ENCODE data around the gene ACAN. TPM values are rescaled to one million over a fixed set of nuclear protein-coding genes. Genes with fewer than 3 reads are reported as not detected.

Gene ACAN
- total and polyA plus RNA-seq, 10 of the 15 experiments (the other 5 are each of a cell fraction or from before 2014, with no cell fraction given), result not detected

- TF ChIP-seq NFYA (IDR thresholded peaks at IDR 0.05; ENCODE audit: borderline replicate concordance, low read depth, low read length), result no peak
- TF ChIP-seq PAX8 (IDR thresholded peaks at IDR 0.05), result no peak
- TF ChIP-seq RBBP5 (conservative IDR thresholded peaks at IDR 0.05), result no peak
- no peak for TF ChIP-seq USF1 (IDR thresholded peaks at IDR 0.05; ENCODE audit: borderline replicate concordance, extremely low read length, insufficient read depth, low read depth, low read length)
- TF ChIP-seq HDAC6 (IDR thresholded peaks at IDR 0.05; ENCODE audit: unreplicated experiment), result no peak
- no peak for TF ChIP-seq HDGF (IDR thresholded peaks at IDR 0.05)
- no peak for TF ChIP-seq ZBED1 (IDR thresholded peaks at IDR 0.05; ENCODE audit: borderline replicate concordance)
- no peak for TF ChIP-seq POU2F2 (IDR thresholded peaks at IDR 0.05; ENCODE audit: borderline replicate concordance, low read depth, low read length)
- no peak for TF ChIP-seq TCF7 (IDR thresholded peaks at IDR 0.05; ENCODE audit: borderline replicate concordance)
- no peak for TF ChIP-seq NR2C1 (IDR thresholded peaks at IDR 0.05)
- TF ChIP-seq GABPA (IDR thresholded peaks at IDR 0.05; ENCODE audit: low read depth), result no peak
- no peak for TF ChIP-seq NBN (IDR thresholded peaks at IDR 0.05)
- no peak for TF ChIP-seq MEF2B (IDR thresholded peaks at IDR 0.05; ENCODE audit: partially characterized antibody, poor library complexity, severe bottlenecking)
- TF ChIP-seq SUZ12 (IDR thresholded peaks at IDR 0.05; ENCODE audit: unreplicated experiment), result no peak
- TF ChIP-seq DPF2 (IDR thresholded peaks at IDR 0.05), result no peak
Measured at GRCh38 chr15:88842156-88842555, 38.9 kb downstream of the ACAN start (continued).

GRCh38 chr15:88843334-88843733 lies 40.1 kb downstream of the ACAN start:
- no peaks in the 10 kb centered on the region for H3K9me3 ChIP-seq (replicated peaks; ENCODE audit: control insufficient read depth, insufficient read depth, low read length)
- no peak overlapping the region for H3K9ac ChIP-seq (ENCODE audit: control insufficient read depth, insufficient read depth, low read length)
- H3K4me2 ChIP-seq (ENCODE audit: control insufficient read depth, insufficient read depth), result no peak overlapping the region
- CTCF ChIA-PET, result no interaction called here
- H3K4me3 ChIP-seq, result no peak overlapping the region
- WGBS (ENCODE audit: insufficient coverage, insufficient replicate concordance, low lambda C conversion rate, missing lambda C conversion rate), result 55% methylated on average over 20 of the region's 21 CpGs
- no peaks in the 10 kb centered on the region for H3K36me3 ChIP-seq (ENCODE audit: control insufficient read depth in 2 of 2, insufficient read depth in 2 of 2, low read length in 1 of 2)
- no peak overlapping the region for H3K27ac ChIP-seq (ENCODE audit: control insufficient read depth, insufficient read depth)
- no peak for FAIRE-seq
- no TSS peak for BruUV-seq (replicated peaks)
- no peak for ATAC-seq
- intact Hi-C loops (cut with micrococcal nuclease; ENCODE audit: unreplicated experiment) (no loop called here), in situ Hi-C loops (cut with MboI) (no loop called here)
- SMC1A ChIA-PET (ENCODE audit: uncharacterized antibody, unreplicated experiment), result no interaction called here
- no peaks in the 10 kb centered on the region for H3K4me1 ChIP-seq (ENCODE audit: control insufficient read depth, insufficient read depth, low read length)
- H3K79me2 ChIP-seq (ENCODE audit: control insufficient read depth, insufficient read depth, low read length), result no peaks in the 10 kb centered on the region
- H4K20me1 ChIP-seq (ENCODE audit: control insufficient read depth, insufficient read depth), result no peaks in the 10 kb centered on the region
- POLR2A ChIA-PET, result no interaction called here
- H3K27me3 ChIP-seq (replicated peaks in 1 of 2; ENCODE audit: control insufficient read depth in 2 of 2, insufficient read depth in 2 of 2, low read length in 1 of 2), result no peaks in the 10 kb centered on the region; a peak in 2 of 4 replicates
- DNase-seq (ENCODE audit: low read depth, low spot score), result no peak
- RAD21 ChIA-PET (ENCODE audit: unreplicated experiment), result no interaction called here
- H2AFZ ChIP-seq (ENCODE audit: control insufficient read depth, low read depth, low read length), result no peak overlapping the region
- TF ChIP-seq MYB (IDR thresholded peaks at IDR 0.05; ENCODE audit: borderline replicate concordance, low read depth, low read length) (no peak), MTA2 (IDR thresholded peaks at IDR 0.05; ENCODE audit: low read depth) (no peak), SMAD1 (IDR thresholded peaks at IDR 0.05; ENCODE audit: low read depth, partially characterized antibody) (no peak), DPF2 (IDR thresholded peaks at IDR 0.05) (no peak), SPI1 (IDR thresholded peaks at IDR 0.05; ENCODE audit: borderline replicate concordance, insufficient read depth, low read depth, low read length) (no peak), ZNF24 (IDR thresholded peaks at IDR 0.05) (no peak), BMI1 (IDR thresholded peaks at IDR 0.05; ENCODE audit: borderline replicate concordance) (no peak), ZNF592 (IDR thresholded peaks at IDR 0.05) (no peak)

Measured in GM12878 (cell line).